GM18498 (cell line): ENCODE results near the gene EXOC6B.

Experiments used
- ATAC-seq: cut with Tn5 transposase; IDR thresholded peaks from one replicate; pipeline ENCODE4 v1.9.1; 2021; ENCODE audit warnings: mild to moderate bottlenecking, moderate library complexity; ENCODE audit not compliant: unreplicated experiment

Gene EXOC6B

GRCh38 chr2:72128059-72128842 lies 697.6 kb downstream of the EXOC6B start:
- no peak for ATAC-seq

DNA sequence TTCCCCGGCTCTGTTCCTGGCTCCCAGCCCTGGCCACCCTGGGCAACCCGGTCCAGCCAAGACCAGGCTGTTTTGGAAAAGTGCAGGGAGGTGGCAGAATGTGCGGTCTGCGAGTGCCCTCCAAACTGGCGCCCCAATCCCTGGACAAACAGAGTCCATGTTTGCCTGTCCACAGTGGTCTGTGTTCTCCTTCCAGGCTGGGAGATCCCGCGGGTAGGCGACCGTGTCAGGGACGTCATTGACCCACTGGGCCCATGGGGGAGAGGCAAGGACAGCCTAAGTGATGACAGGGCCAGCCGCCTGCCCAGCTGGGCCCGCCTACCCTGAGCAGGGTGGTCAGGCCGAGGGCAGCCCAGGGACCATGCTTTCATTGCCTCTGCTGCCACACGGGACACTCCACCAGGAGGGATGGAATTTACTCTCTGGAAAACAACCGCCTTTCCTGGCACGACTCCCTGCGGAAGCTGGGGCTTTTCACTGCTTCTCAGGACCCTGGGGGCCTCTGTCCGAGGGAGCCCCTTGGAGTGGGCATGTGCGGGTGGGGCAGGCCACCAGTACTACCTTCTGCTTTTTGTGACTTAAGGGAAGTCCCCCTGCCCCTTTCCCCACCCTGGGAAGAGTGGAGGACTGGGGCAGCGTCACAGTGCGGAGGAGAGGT lies 698.3 kb downstream of the EXOC6B start:
- ATAC-seq = no peak

GRCh38 chr2:72126186-72127100 lies 699.4 kb downstream of the EXOC6B start:
- no peak for ATAC-seq
